ENCODE data around the gene RAB22A.

RAB22A gene

DNA sequence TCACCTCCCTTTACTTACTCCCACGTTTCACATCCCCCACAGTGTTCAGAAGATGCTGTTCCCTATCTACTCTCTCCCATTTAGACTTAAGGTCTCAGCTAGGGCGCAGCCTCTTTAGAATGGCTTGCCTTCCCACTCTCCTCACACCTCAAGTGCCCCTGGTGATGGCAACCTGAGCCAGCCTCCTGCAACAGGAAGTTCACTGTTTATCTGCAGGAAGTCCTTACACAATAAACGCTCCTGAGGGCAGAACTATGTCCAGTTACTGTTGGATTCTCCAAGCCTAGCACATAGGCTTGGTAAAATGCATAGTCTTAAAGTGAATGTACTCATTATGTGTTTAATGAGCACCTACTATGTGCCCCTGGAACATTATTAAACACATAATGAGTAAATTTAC, 21.9 kb upstream of the RAB22A start:
- H3K79me2 ChIP-seq (ENCODE audit: insufficient read depth, low read length), result no peaks in the 10 kb centered on the region
- no peaks in the 10 kb centered on the region for H3K27me3 ChIP-seq (ENCODE audit: insufficient read depth, low read length, poor library complexity)
- no peak for TF ChIP-seq EZH2 (IDR thresholded peaks at IDR 0.05; ENCODE audit: borderline replicate concordance, low read depth, low read length, severe bottlenecking)
- TF ChIP-seq, protein P1, sequence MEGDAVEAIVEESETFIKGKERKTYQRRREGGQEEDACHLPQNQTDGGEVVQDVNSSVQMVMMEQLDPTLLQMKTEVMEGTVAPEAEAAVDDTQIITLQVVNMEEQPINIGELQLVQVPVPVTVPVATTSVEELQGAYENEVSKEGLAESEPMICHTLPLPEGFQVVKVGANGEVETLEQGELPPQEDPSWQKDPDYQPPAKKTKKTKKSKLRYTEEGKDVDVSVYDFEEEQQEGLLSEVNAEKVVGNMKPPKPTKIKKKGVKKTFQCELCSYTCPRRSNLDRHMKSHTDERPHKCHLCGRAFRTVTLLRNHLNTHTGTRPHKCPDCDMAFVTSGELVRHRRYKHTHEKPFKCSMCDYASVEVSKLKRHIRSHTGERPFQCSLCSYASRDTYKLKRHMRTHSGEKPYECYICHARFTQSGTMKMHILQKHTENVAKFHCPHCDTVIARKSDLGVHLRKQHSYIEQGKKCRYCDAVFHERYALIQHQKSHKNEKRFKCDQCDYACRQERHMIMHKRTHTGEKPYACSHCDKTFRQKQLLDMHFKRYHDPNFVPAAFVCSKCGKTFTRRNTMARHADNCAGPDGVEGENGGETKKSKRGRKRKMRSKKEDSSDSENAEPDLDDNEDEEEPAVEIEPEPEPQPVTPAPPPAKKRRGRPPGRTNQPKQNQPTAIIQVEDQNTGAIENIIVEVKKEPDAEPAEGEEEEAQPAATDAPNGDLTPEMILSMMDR (IDR thresholded peaks at IDR 0.05; ENCODE audit: borderline replicate concordance, extremely low read depth, low read length, poor library complexity, severe bottlenecking), result no peak
- ATAC-seq (ENCODE audit: insufficient read depth, low read depth) (no peak), DNase-seq (no peak)
- H4K20me1 ChIP-seq (ENCODE audit: insufficient read depth, low read length), result no peaks in the 10 kb centered on the region
- no peak overlapping the region for H3K9ac ChIP-seq (ENCODE audit: low read depth, low read length)
- H3K27ac ChIP-seq (ENCODE audit: low read length), result no peak overlapping the region
- no peak overlapping the region for H3K4me2 ChIP-seq (ENCODE audit: insufficient read depth, low read length)
- no peaks in the 10 kb centered on the region for H3K9me3 ChIP-seq (ENCODE audit: insufficient read depth, low read length, severe bottlenecking)
- H3K4me1 ChIP-seq (ENCODE audit: insufficient read depth, low read length), result no peaks in the 10 kb centered on the region
- no peaks in the 10 kb centered on the region for H3K36me3 ChIP-seq (ENCODE audit: insufficient read depth, low read length)
- no peak overlapping the region for H3K4me3 ChIP-seq (ENCODE audit: low read depth in 1 of 2, low read length in 2 of 2)
- no peak overlapping the region for H2AFZ ChIP-seq (ENCODE audit: low read depth, low read length)

DNA sequence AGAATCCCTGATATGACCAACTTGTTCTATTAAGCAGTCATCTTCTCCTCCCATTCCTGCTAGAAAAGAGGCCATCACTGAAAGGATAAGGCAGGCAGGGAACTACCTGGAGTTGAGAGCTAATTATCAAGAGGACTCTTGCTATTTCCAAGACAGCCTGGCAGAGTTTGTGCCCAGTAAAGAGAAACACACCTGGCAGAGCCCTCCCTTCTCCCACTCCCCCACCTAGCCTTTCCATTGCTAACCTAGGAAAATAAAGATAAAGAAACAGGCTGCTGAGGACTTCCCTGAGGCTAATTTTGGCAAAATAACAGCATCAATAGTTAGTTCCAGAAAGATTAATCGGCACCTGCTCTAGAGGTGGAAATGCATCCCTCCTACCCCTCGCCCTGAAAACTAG, 20.4 kb upstream of the RAB22A start:
- TF ChIP-seq, protein P1 (IDR thresholded peaks at IDR 0.05; ENCODE audit: borderline replicate concordance, extremely low read depth, low read length, poor library complexity, severe bottlenecking), result no peak
- no peak for TF ChIP-seq EZH2 (IDR thresholded peaks at IDR 0.05; ENCODE audit: borderline replicate concordance, low read depth, low read length, severe bottlenecking)
- Histone ChIP-seq H2AFZ (ENCODE audit: low read depth, low read length) (no peak overlapping the region), H4K20me1 (ENCODE audit: insufficient read depth, low read length) (no peaks in the 10 kb centered on the region), H3K9ac (ENCODE audit: low read depth, low read length) (no peak overlapping the region), H3K27ac (ENCODE audit: low read length) (no peak overlapping the region), H3K36me3 (ENCODE audit: insufficient read depth, low read length) (no peaks in the 10 kb centered on the region), H3K79me2 (ENCODE audit: insufficient read depth, low read length) (no peaks in the 10 kb centered on the region), H3K4me3 (ENCODE audit: low read depth in 1 of 2, low read length in 2 of 2) (no peak overlapping the region), H3K27me3 (ENCODE audit: insufficient read depth, low read length, poor library complexity) (no peaks in the 10 kb centered on the region), H3K4me1 (ENCODE audit: insufficient read depth, low read length) (no peaks in the 10 kb centered on the region), H3K9me3 (ENCODE audit: insufficient read depth, low read length, severe bottlenecking) (no peaks in the 10 kb centered on the region), H3K4me2 (ENCODE audit: insufficient read depth, low read length) (no peak overlapping the region)
- no peak for ATAC-seq (ENCODE audit: insufficient read depth, low read depth)
- no peak for DNase-seq

DNA sequence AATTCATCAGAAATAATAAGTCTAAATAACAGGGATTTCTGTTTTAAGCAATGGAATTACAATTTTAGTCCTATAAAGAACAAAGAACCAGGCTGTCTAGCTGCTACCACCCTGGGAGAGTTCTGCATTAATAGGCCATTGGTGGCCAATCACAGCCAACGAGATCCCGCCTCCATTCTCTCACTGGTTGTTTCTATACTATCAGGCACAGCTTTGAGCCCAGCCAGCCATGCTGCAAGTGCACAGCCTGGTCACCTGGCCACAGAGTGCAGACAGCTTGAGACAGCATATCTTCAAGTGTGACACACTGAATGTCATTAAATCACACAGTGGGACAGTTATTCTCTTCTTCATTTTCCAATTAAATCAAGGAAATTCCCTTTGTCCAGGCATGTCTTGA, 16.1 kb upstream of the RAB22A start:
- Histone ChIP-seq H3K4me1 (ENCODE audit: insufficient read depth, low read length) (no peaks in the 10 kb centered on the region), H3K9ac (ENCODE audit: low read depth, low read length) (no peak overlapping the region), H3K79me2 (ENCODE audit: insufficient read depth, low read length) (no peaks in the 10 kb centered on the region), H4K20me1 (ENCODE audit: insufficient read depth, low read length) (no peaks in the 10 kb centered on the region), H3K4me2 (ENCODE audit: insufficient read depth, low read length) (no peak overlapping the region), H3K36me3 (ENCODE audit: insufficient read depth, low read length) (no peaks in the 10 kb centered on the region), H3K4me3 (ENCODE audit: low read depth in 1 of 2, low read length in 2 of 2) (no peak overlapping the region), H3K9me3 (ENCODE audit: insufficient read depth, low read length, severe bottlenecking) (no peaks in the 10 kb centered on the region), H3K27me3 (ENCODE audit: insufficient read depth, low read length, poor library complexity) (no peaks in the 10 kb centered on the region), H3K27ac (ENCODE audit: low read length) (no peak overlapping the region), H2AFZ (ENCODE audit: low read depth, low read length) (no peak overlapping the region)
- TF ChIP-seq EZH2 (IDR thresholded peaks at IDR 0.05; ENCODE audit: borderline replicate concordance, low read depth, low read length, severe bottlenecking), result no peak
- TF ChIP-seq, protein P1 (IDR thresholded peaks at IDR 0.05; ENCODE audit: borderline replicate concordance, extremely low read depth, low read length, poor library complexity, severe bottlenecking), result no peak
- ATAC-seq (ENCODE audit: insufficient read depth, low read depth) (peak; percentile 55; the same call in 1 of the 3 replicates), DNase-seq (no peak)

Measured in DND-41 (cell line).